Left lung (tissue), 10 donors: Measurements from ENCODE around the gene SNRPA1. TPM values are rescaled to one million over a fixed set of nuclear protein-coding genes. Genes with fewer than 3 reads are reported as not detected.
A peak's percentile ranks its signal among the peaks of the same experiment; 100 is the strongest.

Experiments used
- ATAC-seq: fragments of 200-7000 bp; cut with Tn5 transposase; one replicate; pipeline ENCODE4 v1.9.1; 2020; ENCODE audit warnings: moderate library complexity
- DNase-seq, 4 donors: peaks; one replicate each; pipeline ENCODE4 v3.0.0-alpha.2; 2013 to 2020
- H3K27ac ChIP-seq, 2 donors: fragments of 200-600 bp; sonication (generic) in 1 of 2; one replicate each; pipeline versions ENCODE4 v1.5.0 to v1.8.0; 2020 to 2021
- H3K27me3 ChIP-seq, 2 donors: fragments of 200-600 bp; sonication (generic) in 1 of 2; one replicate each; pipeline versions ENCODE4 v1.5.0 to v1.8.0; 2020 to 2021
- H3K36me3 ChIP-seq, 2 donors: fragments of 200-600 bp; sonication (generic) in 1 of 2; one replicate each; pipeline versions ENCODE4 v1.5.0 to v1.8.0; 2020 to 2021
- H3K4me1 ChIP-seq, 2 donors: fragments of 200-600 bp; one replicate each; pipeline ENCODE4 v1.8.0; 2021
- H3K4me3 ChIP-seq, 2 donors: fragments of 200-600 bp; sonication (generic) in 1 of 2; one replicate each; pipeline versions ENCODE4 v1.5.0 to v1.8.0; 2020 to 2021; ENCODE audit warnings: mild to moderate bottlenecking in 1 of 2
- H3K9me3 ChIP-seq, 2 donors: fragments of 200-600 bp; sonication (generic) in 1 of 2; one replicate each; pipeline versions ENCODE4 v1.5.0 to v1.8.0; 2020 to 2021
- intact Hi-C, 2 donors: fragments of 100-400 bp; cut with DNase I; formaldehyde crosslinking; loops; one replicate each; pipeline versions ENCODE4 v1.11.2 to v1.14.2; 2022
- polyA plus RNA-seq, 6 donors: library from polyadenylated mRNA; unstranded; fragments of 120-200 nt; gene quantifications; one replicate each; pipeline ENCODE4 v1.2.1, GENCODE V29; 2013; ENCODE audit not compliant: insufficient read length in 6 of 6
- total RNA-seq, 2 donors: library from RNA; stranded (reverse); fragmentation: NEBNext Ultra II Directional; extraction: Animal tissue kit (Norgen Biotek cat#: 25700); gene quantifications; one replicate each; pipeline ENCODE4 v1.2.1, GENCODE V29; 2021
- TF ChIP-seq, protein P1 (sequence below), 2 donors: fragments of 200-600 bp; sonication (generic) in 1 of 2; IDR thresholded peaks; one replicate each; pipeline versions ENCODE4 v1.5.0 to v1.8.0; 2021; ENCODE audit warnings: antibody characterized with exemption in 2 of 2
- donor health status: DM: no; HTN: yes; CAD: no.
- donor health status: DM: no; HTN: no; CAD: no.

SNRPA1 gene
- total and polyA plus RNA-seq, 8 donors, result 34.4 to 74.2 (median 61.8) TPM

DNA sequence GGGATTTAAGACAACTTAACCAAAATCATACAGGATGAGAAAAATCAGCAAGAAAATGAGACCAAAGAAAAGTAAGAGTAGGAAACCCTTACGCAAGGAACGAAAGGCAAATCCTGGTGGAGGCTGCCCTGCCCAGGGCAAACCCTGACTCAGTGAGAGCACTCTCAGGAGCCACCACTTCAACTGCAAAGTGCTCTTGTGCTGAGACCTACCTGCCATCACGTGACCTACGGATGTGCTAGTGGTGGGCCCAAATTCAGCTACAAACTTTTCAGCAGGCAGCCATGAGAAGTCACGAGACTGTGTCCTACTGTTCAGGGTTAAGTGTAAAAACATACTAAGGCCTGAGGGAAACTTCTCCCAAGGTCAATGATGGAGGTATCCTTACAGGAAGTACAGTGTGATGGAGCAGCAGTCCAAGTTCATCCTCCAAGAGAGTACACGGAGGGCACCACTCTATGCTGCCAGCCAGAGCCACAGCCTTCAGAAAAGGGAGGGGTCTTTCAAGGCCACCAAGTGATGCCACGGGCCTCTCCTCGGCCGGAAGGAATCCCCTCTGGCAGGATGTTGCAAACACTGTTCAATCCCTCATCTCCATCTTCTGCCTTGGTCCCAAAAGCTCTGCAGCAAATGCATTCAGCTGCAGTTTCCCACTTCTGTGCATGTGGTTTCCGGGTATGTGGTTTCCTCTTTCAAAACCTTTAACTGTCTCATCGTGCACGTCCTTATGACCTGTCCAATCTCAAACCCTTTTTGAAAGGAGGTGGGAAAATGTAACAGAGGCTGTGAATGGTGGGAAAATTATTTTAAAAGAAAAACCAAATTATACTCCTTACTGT is 52.7 kb downstream of the SNRPA1 start:
- Histone ChIP-seq H3K27me3 (no peaks in the 10 kb centered on the region), H3K4me1 (peaks cover 75 to 100% of the 10 kb centered on the region in 2 donors), H3K9me3 (no peaks in the 10 kb centered on the region), H3K36me3 (no peaks in the 10 kb centered on the region), H3K4me3 (peak overlapping the region in 1 of 2 donors; percentile 19), H3K27ac (peak overlapping the region; percentile 50 to 85)
- ATAC-seq (peak; percentile 71), DNase-seq (peak in 1 of 4 donors; percentile 67)
- TF ChIP-seq, protein P1, sequence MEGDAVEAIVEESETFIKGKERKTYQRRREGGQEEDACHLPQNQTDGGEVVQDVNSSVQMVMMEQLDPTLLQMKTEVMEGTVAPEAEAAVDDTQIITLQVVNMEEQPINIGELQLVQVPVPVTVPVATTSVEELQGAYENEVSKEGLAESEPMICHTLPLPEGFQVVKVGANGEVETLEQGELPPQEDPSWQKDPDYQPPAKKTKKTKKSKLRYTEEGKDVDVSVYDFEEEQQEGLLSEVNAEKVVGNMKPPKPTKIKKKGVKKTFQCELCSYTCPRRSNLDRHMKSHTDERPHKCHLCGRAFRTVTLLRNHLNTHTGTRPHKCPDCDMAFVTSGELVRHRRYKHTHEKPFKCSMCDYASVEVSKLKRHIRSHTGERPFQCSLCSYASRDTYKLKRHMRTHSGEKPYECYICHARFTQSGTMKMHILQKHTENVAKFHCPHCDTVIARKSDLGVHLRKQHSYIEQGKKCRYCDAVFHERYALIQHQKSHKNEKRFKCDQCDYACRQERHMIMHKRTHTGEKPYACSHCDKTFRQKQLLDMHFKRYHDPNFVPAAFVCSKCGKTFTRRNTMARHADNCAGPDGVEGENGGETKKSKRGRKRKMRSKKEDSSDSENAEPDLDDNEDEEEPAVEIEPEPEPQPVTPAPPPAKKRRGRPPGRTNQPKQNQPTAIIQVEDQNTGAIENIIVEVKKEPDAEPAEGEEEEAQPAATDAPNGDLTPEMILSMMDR (IDR thresholded peaks at IDR 0.05), result no peak
- intact Hi-C loops, result loop anchor here in 1 of 2 donors (10.0 kb wide), 1 partner anchor 48 kb away; no protein-coding TSS in a partner anchor

DNA sequence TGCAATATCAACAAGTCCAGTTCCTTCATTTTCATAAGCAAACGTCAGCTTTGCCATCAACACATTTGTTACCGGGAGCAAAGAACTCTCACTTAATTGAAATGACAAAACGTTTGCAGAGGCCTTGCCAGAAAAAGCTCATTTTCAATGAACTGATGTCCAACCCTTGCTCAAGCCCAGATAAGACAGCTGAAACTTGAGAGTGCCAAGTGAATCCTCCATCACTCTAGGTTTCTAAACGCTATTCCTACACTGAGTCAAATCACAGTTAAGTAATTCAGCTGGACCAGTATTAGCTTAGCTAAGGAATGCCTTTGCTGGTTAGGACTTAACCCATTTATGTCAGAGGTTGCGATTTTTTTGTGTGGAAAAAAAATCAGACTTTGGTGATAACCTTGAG is 54.7 kb downstream of the SNRPA1 start:
- no peaks in the 10 kb centered on the region for H3K27me3 ChIP-seq
- peak overlapping the region in 1 of 2 donors; percentile 85 for H3K27ac ChIP-seq
- peak; percentile 30 for ATAC-seq
- TF ChIP-seq, protein P1 (IDR thresholded peaks at IDR 0.05), result no peak
- intact Hi-C loops, result loop anchor here in 1 of 2 donors (10.0 kb wide), 1 partner anchor 46 kb away; no protein-coding TSS in a partner anchor
- H3K36me3 ChIP-seq, result no peaks in the 10 kb centered on the region
- H3K9me3 ChIP-seq, result no peaks in the 10 kb centered on the region
- peak in 2 of 4 donors; percentile 81 to 91 for DNase-seq
- H3K4me1 ChIP-seq, result peaks cover 61 to 98% of the 10 kb centered on the region in 2 donors
- H3K4me3 ChIP-seq, result no peak overlapping the region

DNA sequence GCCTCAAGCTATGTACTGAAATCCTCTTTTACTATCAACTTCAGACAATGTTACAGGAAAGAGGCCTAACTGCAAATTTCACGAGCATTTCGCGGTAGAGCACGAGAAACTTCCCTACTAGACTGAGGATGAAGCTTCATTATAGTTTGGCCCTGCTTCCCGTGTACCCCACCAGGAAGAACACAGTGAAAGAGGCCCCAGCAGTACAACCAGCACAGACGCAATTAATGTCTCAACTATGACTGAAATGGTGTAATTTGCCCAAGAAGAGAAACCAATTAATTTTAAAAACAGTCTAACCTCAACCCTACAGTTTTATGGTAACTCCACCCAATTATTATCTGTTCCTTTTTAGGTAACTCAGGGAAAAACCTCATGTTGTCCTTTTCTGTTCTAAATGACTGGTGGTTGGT is 55.3 kb downstream of the SNRPA1 start:
- peaks cover 0 to 6% of the 10 kb centered on the region in 2 donors for H3K36me3 ChIP-seq
- DNase-seq, result no peak
- H3K4me1 ChIP-seq, result peaks cover 55 to 97% of the 10 kb centered on the region in 2 donors
- no peaks in the 10 kb centered on the region for H3K9me3 ChIP-seq
- H3K27ac ChIP-seq, result peak overlapping the region; percentile 11 to 85
- no peak overlapping the region for H3K4me3 ChIP-seq
- intact Hi-C loops, result loop anchor here in 1 of 2 donors (10.0 kb wide), 1 partner anchor 45 kb away; no protein-coding TSS in a partner anchor
- no peaks in the 10 kb centered on the region for H3K27me3 ChIP-seq
- no peak for ATAC-seq
- TF ChIP-seq, protein P1 (IDR thresholded peaks at IDR 0.05), result no peak

DNA sequence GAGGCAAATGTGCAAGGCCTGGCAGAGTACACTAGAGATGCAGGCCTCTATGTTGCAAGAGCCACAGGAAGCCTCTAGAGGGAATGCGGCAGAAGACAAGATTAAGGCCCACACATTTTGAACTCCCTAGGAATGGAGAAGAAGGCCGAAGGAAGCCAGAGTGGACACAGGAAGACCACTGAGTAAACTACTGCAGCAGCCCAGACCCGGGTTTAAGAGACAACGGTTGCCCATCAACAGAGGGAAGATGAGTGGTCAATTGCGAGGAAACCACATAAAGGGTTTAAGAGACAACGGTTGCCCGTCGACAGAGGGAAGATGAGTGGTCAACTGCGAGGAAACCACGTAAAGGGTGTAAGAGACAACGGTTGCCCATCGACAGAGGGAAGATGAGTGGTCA is 57.8 kb downstream of the SNRPA1 start:
- ATAC-seq (no peak), DNase-seq (no peak)
- Histone ChIP-seq H3K4me1 (peaks cover 31 to 91% of the 10 kb centered on the region in 2 donors), H3K27ac (peak overlapping the region in 1 of 2 donors; percentile 85), H3K4me3 (no peak overlapping the region), H3K9me3 (no peaks in the 10 kb centered on the region), H3K36me3 (peaks cover 0 to 22% of the 10 kb centered on the region in 2 donors), H3K27me3 (no peaks in the 10 kb centered on the region)
- intact Hi-C loops, result no loop called here
- TF ChIP-seq, protein P1 (IDR thresholded peaks at IDR 0.05), result no peak

DNA sequence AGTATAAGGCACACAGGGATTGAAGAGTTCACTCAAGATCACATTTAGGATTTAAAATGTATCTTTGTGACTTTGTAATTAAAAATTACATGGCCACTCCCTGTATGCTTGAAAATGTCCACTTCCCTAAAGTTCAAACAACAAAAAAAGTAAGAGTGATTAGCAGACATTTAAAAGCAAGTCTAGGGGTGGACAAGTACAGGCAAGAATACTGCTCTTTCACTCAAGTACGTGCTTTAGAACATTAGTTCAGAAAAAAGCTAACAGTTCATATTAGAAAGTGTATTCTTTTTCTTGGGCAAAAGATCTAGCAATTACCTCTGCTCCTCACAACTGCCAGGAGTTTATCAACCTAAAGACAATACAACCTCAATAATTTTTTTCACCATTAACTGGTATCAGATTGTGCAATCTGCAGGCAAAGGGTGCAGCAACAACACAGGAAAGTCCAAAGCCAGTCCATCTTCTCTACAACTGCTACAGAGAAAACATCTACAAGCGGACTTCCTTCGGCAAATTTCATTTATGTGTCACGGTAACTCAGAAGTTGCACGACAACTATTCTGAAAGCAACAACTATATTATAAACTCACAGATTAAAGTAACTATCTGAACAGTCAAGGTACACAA is 61.3 kb downstream of the SNRPA1 start:
- Histone ChIP-seq H3K27ac (peak overlapping the region in 1 of 2 donors; percentile 11), H3K4me1 (peaks cover 11 to 71% of the 10 kb centered on the region in 2 donors), H3K36me3 (peaks cover 0 to 27% of the 10 kb centered on the region in 2 donors), H3K4me3 (no peak overlapping the region), H3K27me3 (no peaks in the 10 kb centered on the region), H3K9me3 (peaks cover 0 to 1% of the 10 kb centered on the region in 2 donors)
- TF ChIP-seq, protein P1 (IDR thresholded peaks at IDR 0.05), result no peak
- peak; percentile 57 for ATAC-seq
- intact Hi-C loops, result no loop called here
- DNase-seq, result no peak
